H9 (cell line): ENCODE results near the gene ACVR1B. TPM values are rescaled to one million over a fixed set of nuclear protein-coding genes. Genes with fewer than 3 reads are reported as not detected.

Experiments used
- DNase-seq: peaks from one replicate; pipeline ENCODE4 v3.0.0-alpha.2; 2017
- H2AFZ ChIP-seq: one replicate; pipeline ENCODE4 v1.6.1; 2013; ENCODE audit warnings: mild to moderate bottlenecking, low read length, control low read depth, moderate library complexity
- H2AK5ac ChIP-seq: 2 replicates; pipeline ENCODE4 v1.6.1; 2013; ENCODE audit warnings: low read length, control low read depth, mixed read lengths; ENCODE audit not compliant: insufficient read length
- H2BK120ac ChIP-seq: one replicate; pipeline ENCODE4 v1.6.1; 2013; ENCODE audit warnings: low read depth, mild to moderate bottlenecking, low read length, control low read depth, inconsistent platforms; ENCODE audit not compliant: poor library complexity, severe bottlenecking
- H2BK12ac ChIP-seq: 2 replicates; pipeline ENCODE4 v1.6.1; 2013; ENCODE audit warnings: low read length, control low read depth, mixed read lengths, low read depth; ENCODE audit not compliant: insufficient read length
- H2BK15ac ChIP-seq: 2 replicates; pipeline ENCODE4 v1.6.1; 2013; ENCODE audit warnings: low read depth, low read length, control low read depth
- H2BK20ac ChIP-seq: one replicate; pipeline ENCODE4 v1.6.1; 2013; ENCODE audit warnings: low read depth, mild to moderate bottlenecking, low read length, control low read depth, inconsistent platforms; ENCODE audit not compliant: poor library complexity, severe bottlenecking
- H2BK5ac ChIP-seq: 2 replicates; pipeline ENCODE4 v1.6.1; 2013; ENCODE audit warnings: low read length, control low read depth, mixed read lengths; ENCODE audit not compliant: insufficient read length
- H3K14ac ChIP-seq: 2 replicates; pipeline ENCODE4 v1.6.1; 2013; ENCODE audit warnings: low read length, control low read depth; ENCODE audit not compliant: insufficient read depth
- H3K18ac ChIP-seq: 2 replicates; pipeline ENCODE4 v1.6.1; 2013; ENCODE audit warnings: low read depth, mild to moderate bottlenecking, mixed read lengths, low read length, control low read depth; ENCODE audit not compliant: insufficient read length
- H3K23ac ChIP-seq: 2 replicates; pipeline ENCODE4 v1.6.1; 2013; ENCODE audit warnings: low read length, control low read depth, mixed read lengths, low read depth; ENCODE audit not compliant: insufficient read length
- H3K23me2 ChIP-seq: 2 replicates; pipeline ENCODE4 v1.6.1; 2013; ENCODE audit warnings: low read depth, mild to moderate bottlenecking, mixed read lengths, low read length, control low read depth; ENCODE audit not compliant: insufficient read length, poor library complexity, severe bottlenecking
- H3K27ac ChIP-seq: 2 replicates; pipeline ENCODE4 v1.5.1; 2013; ENCODE audit warnings: low read length, control low read depth, mixed read lengths, low read depth; ENCODE audit not compliant: insufficient read length
- H3K27me3 ChIP-seq: 2 replicates; pipeline ENCODE4 v1.6.1; 2013; ENCODE audit warnings: low read length, control low read depth, inconsistent platforms; ENCODE audit not compliant: insufficient read depth
- H3K4ac ChIP-seq: 2 replicates; pipeline ENCODE4 v1.6.1; 2013; ENCODE audit warnings: low read depth, mild to moderate bottlenecking, control low read depth, inconsistent platforms, low read length, moderate library complexity
- H3K4me1 ChIP-seq: 2 replicates; pipeline ENCODE4 v1.6.1; 2013; ENCODE audit warnings: low read length, control low read depth, inconsistent platforms; ENCODE audit not compliant: insufficient read depth
- H3K4me2 ChIP-seq: 2 replicates; pipeline ENCODE4 v1.6.1; 2013; ENCODE audit warnings: low read length, control low read depth, mixed read lengths; ENCODE audit not compliant: insufficient read length, insufficient read depth
- H3K56ac ChIP-seq: 2 replicates; pipeline ENCODE4 v1.6.1; 2013; ENCODE audit warnings: low read depth, mild to moderate bottlenecking, mixed read lengths, low read length, control low read depth; ENCODE audit not compliant: insufficient read length
- H3K79me1 ChIP-seq: 2 replicates; pipeline ENCODE4 v1.6.1; 2013; ENCODE audit warnings: low read depth, mild to moderate bottlenecking, moderate library complexity, low read length, control low read depth, inconsistent platforms; ENCODE audit not compliant: insufficient read depth, poor library complexity, severe bottlenecking
- H3K79me2 ChIP-seq: 2 replicates; pipeline ENCODE4 v1.6.1; 2013; ENCODE audit warnings: low read length, control low read depth, inconsistent platforms; ENCODE audit not compliant: insufficient read depth
- H3K9ac ChIP-seq: 2 replicates; pipeline ENCODE4 v1.6.1; 2013; ENCODE audit warnings: low read length, control low read depth, mixed read lengths; ENCODE audit not compliant: insufficient read length; ENCODE audit errors: extremely low read depth
- H3K9me3 ChIP-seq: one replicate; pipeline ENCODE4 v1.6.1; 2013; ENCODE audit warnings: low read depth, low read length, inconsistent platforms; ENCODE audit not compliant: control insufficient read depth
- H3T11ph ChIP-seq: one replicate; pipeline ENCODE4 v1.6.1; 2013; ENCODE audit warnings: mild to moderate bottlenecking, low read length, control low read depth, inconsistent platforms
- H4K20me1 ChIP-seq: one replicate; pipeline ENCODE4 v1.6.1; 2013; ENCODE audit not compliant: control insufficient read depth, insufficient read length, insufficient read depth
- H4K5ac ChIP-seq: 2 replicates; pipeline ENCODE4 v1.6.1; 2013; ENCODE audit warnings: low read depth, mild to moderate bottlenecking, mixed read lengths, low read length, control low read depth; ENCODE audit not compliant: insufficient read length
- H4K8ac ChIP-seq: replicated peaks from 2 replicates; pipeline ENCODE4 v1.6.1; 2013; ENCODE audit warnings: low read length, control low read depth, mixed read lengths, low read depth; ENCODE audit not compliant: insufficient read length
- H4K91ac ChIP-seq: 2 replicates; pipeline ENCODE4 v1.6.1; 2013; ENCODE audit warnings: low read depth, mild to moderate bottlenecking, moderate library complexity, mixed read lengths, low read length, control low read depth; ENCODE audit not compliant: insufficient read length
- H3K27ac Mint-ChIP-seq, 3 experiments: 2 replicates in 2 of 3; 3 replicates in 1 of 3; pipeline ENCODE4 v1.8.0; 2020 to 2021; ENCODE audit warnings: mixed read lengths in 3 of 3, mild to moderate bottlenecking in 1 of 3, moderate library complexity in 1 of 3
- H3K27me3 Mint-ChIP-seq: 2 replicates; pipeline ENCODE4 v1.8.0; 2021; ENCODE audit warnings: low read depth, mild to moderate bottlenecking, moderate library complexity, mixed read lengths
- H3K36me3 Mint-ChIP-seq, 3 experiments: 2 replicates in 2 of 3; 3 replicates in 1 of 3; pipeline ENCODE4 v1.8.0; 2020 to 2021; ENCODE audit warnings: low read depth in 3 of 3, mixed read lengths in 3 of 3; ENCODE audit not compliant: insufficient read depth in 1 of 3
- H3K4me1 Mint-ChIP-seq, 2 experiments: 2 replicates each; pipeline ENCODE4 v1.8.0; 2020; ENCODE audit warnings: mixed read lengths in 2 of 2
- H3K4me3 Mint-ChIP-seq, 2 experiments: 2 replicates in 1 of 2; 3 replicates in 1 of 2; pipeline ENCODE4 v1.8.0; 2020 to 2021; ENCODE audit warnings: mild to moderate bottlenecking in 2 of 2, mixed read lengths in 2 of 2, moderate library complexity in 1 of 2
- H3K9me3 Mint-ChIP-seq, 2 experiments: 2 replicates in 1 of 2; 3 replicates in 1 of 2; pipeline ENCODE4 v1.8.0; 2020; ENCODE audit warnings: mild to moderate bottlenecking in 2 of 2, mixed read lengths in 2 of 2, moderate library complexity in 1 of 2
- WGBS: extraction: QIAGEN DNeasy Blood & Tissue Kit; methylation state at CpG from one replicate; pipeline ENCODE4 v1.1.7; 2013; ENCODE audit warnings: missing lambda C conversion rate, low lambda C conversion rate, mixed read lengths; ENCODE audit not compliant: insufficient read length; ENCODE audit errors: extremely low coverage; 5-methylcytosine and 5-hydroxymethylcytosine counted together
- total RNA-seq: library from RNA; stranded (reverse); gene quantifications from 2 replicates; pipeline ENCODE4 v1.2.1, GENCODE V29; 2021
- TF ChIP-seq, protein P1 (sequence below): fragments of 200-600 bp; sonication (generic); conservative IDR thresholded peaks from 3 replicates; pipeline ENCODE4 v1.8.0; 2021; ENCODE audit warnings: antibody characterized with exemption, mild to moderate bottlenecking

Gene ACVR1B
- total RNA-seq, 1 experiment from 2014 or later, result 16.3 TPM

DNA sequence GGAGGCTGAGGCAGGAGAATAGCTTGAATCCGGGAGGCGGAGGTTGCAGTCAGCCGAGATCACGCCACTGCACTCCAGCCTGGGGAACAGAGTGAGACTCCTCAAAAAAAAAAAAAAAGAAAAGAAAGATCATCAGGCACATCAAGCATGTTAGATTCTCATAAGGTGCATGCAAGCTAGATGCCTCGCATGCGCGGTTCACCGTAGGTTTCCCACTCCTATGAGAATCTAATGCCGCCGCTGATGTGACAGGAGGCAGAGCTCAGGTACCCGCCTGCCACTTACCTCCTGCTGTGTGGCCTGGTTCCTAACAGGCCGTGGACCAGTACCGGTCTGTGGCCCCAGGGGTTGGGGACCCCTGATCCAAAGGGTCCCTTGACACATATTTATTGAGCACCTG lies 7.0 kb downstream of the ACVR1B start:
- H3K4me2 ChIP-seq, result no peak overlapping the region
- H4K8ac ChIP-seq, result no peak overlapping the region
- no peak overlapping the region for H4K5ac ChIP-seq
- H3K27me3 ChIP-seq, result no peaks in the 10 kb centered on the region
- peaks cover 2 to 25% (median 2%) of the 10 kb centered on the region in 3 experiments; a peak in 5 of 7 replicates for H3K36me3 Mint-ChIP-seq
- DNase-seq, result no peak
- no peak overlapping the region for H3K14ac ChIP-seq
- peaks cover 5% of the 10 kb centered on the region for H3K27me3 Mint-ChIP-seq
- no peak overlapping the region for H2BK5ac ChIP-seq
- no peak overlapping the region for H2BK15ac ChIP-seq
- H3T11ph ChIP-seq, result no peak overlapping the region
- no peaks in the 10 kb centered on the region for H3K9me3 ChIP-seq
- no peak overlapping the region for H3K18ac ChIP-seq
- peaks cover 2 to 9% of the 10 kb centered on the region in 2 experiments; a peak in 3 of 4 replicates for H3K4me1 Mint-ChIP-seq
- no peak overlapping the region for H3K27ac ChIP-seq
- H2BK120ac ChIP-seq, result no peak overlapping the region
- H3K23me2 ChIP-seq, result no peaks in the 10 kb centered on the region
- H3K9me3 Mint-ChIP-seq, result no peaks in the 10 kb centered on the region
- no peak overlapping the region for H4K91ac ChIP-seq
- no peak overlapping the region for H3K23ac ChIP-seq
- H3K56ac ChIP-seq, result no peak overlapping the region
- no peak overlapping the region for H2BK20ac ChIP-seq
- H3K79me2 ChIP-seq, result peaks cover 3% of the 10 kb centered on the region; the same call in 1 of the 2 replicates
- no peak overlapping the region for H2AFZ ChIP-seq
- no peak overlapping the region for H3K27ac Mint-ChIP-seq
- no peak overlapping the region for H3K4ac ChIP-seq
- H2AK5ac ChIP-seq, result no peak overlapping the region
- no peak overlapping the region for H3K4me3 Mint-ChIP-seq
- no peaks in the 10 kb centered on the region for H3K4me1 ChIP-seq
- H3K9ac ChIP-seq, result no peak overlapping the region
- no peaks in the 10 kb centered on the region for H3K79me1 ChIP-seq
- H2BK12ac ChIP-seq, result no peak overlapping the region
- TF ChIP-seq, protein P1, sequence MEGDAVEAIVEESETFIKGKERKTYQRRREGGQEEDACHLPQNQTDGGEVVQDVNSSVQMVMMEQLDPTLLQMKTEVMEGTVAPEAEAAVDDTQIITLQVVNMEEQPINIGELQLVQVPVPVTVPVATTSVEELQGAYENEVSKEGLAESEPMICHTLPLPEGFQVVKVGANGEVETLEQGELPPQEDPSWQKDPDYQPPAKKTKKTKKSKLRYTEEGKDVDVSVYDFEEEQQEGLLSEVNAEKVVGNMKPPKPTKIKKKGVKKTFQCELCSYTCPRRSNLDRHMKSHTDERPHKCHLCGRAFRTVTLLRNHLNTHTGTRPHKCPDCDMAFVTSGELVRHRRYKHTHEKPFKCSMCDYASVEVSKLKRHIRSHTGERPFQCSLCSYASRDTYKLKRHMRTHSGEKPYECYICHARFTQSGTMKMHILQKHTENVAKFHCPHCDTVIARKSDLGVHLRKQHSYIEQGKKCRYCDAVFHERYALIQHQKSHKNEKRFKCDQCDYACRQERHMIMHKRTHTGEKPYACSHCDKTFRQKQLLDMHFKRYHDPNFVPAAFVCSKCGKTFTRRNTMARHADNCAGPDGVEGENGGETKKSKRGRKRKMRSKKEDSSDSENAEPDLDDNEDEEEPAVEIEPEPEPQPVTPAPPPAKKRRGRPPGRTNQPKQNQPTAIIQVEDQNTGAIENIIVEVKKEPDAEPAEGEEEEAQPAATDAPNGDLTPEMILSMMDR, result no peak
- H4K20me1 ChIP-seq, result no peaks in the 10 kb centered on the region
- WGBS, result no CpG with 5 or more reads among the region's 13 CpGs
